IMR-90 (cell line): Measurements from ENCODE around the gene NARF.

ENCODE experiments used
- CEBPB ChIP-seq: IDR thresholded peaks from 2 replicates; pipeline ENCODE4 v1.6.1; 2012; ENCODE audit warnings: low read depth, low read length, improper control_type of control experiment
- CHD1 ChIP-seq: IDR thresholded peaks from 2 replicates; pipeline ENCODE4 v1.6.1; 2012; ENCODE audit warnings: low read depth, low read length, improper control_type of control experiment
- CTCF ChIP-seq: conservative IDR thresholded peaks from 2 replicates; pipeline ENCODE4 v1.5.1; 2012; ENCODE audit warnings: mild to moderate bottlenecking, low read depth, low read length, improper control_type of control experiment
- FOS ChIP-seq: fragments of 150-350 bp; IDR thresholded peaks from 2 replicates; pipeline ENCODE4 v1.6.1; 2016; ENCODE audit warnings: low read depth, low read length
- MAFK ChIP-seq: IDR thresholded peaks from 2 replicates; pipeline ENCODE4 v1.6.1; 2012; ENCODE audit warnings: low read depth, low read length, improper control_type of control experiment
- MXI1 ChIP-seq: IDR thresholded peaks from 2 replicates; pipeline ENCODE4 v1.6.1; 2012; ENCODE audit warnings: low read depth, mild to moderate bottlenecking, low read length, moderate library complexity, borderline replicate concordance
- POLR2A ChIP-seq: IDR thresholded peaks from 2 replicates; pipeline ENCODE4 v1.6.1; 2012; ENCODE audit warnings: mild to moderate bottlenecking, low read depth, low read length
- RAD21 ChIP-seq: IDR thresholded peaks from 2 replicates; pipeline ENCODE4 v1.6.1; 2012; ENCODE audit warnings: low read length, improper control_type of control experiment
- RCOR1 ChIP-seq: IDR thresholded peaks from 2 replicates; pipeline ENCODE4 v1.6.1; 2012; ENCODE audit warnings: mild to moderate bottlenecking, low read length, improper control_type of control experiment; ENCODE audit not compliant: insufficient replicate concordance
- SMC3 ChIP-seq: fragments of 150-350 bp; IDR thresholded peaks from 2 replicates; pipeline ENCODE4 v1.6.1; 2016; ENCODE audit warnings: low read depth, mild to moderate bottlenecking, antibody characterized with exemption, low read length, moderate library complexity

- TF ChIP-seq CTCF (no peak), CEBPB (no peak), MAFK (no peak), RAD21 (no peak), POLR2A (no peak), RCOR1 (no peak), MXI1 (no peak), SMC3 (no peak), CHD1 (no peak), FOS (no peak)
These were observed 11.9 kb upstream of the NARF start for GRCh38 chr17:82446649-82447048.
